ENCODE data around the gene SEPTIN8. TPM values are rescaled to one million over a fixed set of nuclear protein-coding genes. Genes with fewer than 3 reads are reported as not detected.

SEPTIN8 gene
- total and polyA plus RNA-seq, 2 donors (not counting 1 experiment from before 2014, with no cell fraction given) = 4.0 to 5.9 TPM

- Histone ChIP-seq H3K4me3 (ENCODE audit: control extremely low read depth in 1 of 5, extremely low read depth in 1 of 5, insufficient read depth in 1 of 5, low read depth in 2 of 5, low read length in 4 of 5) (peak overlapping the region in 1 of 5 experiments; percentile 50), H3K4me1 (ENCODE audit: control insufficient read depth in 2 of 2, insufficient read depth in 2 of 2, low read length in 2 of 2) (peaks cover 10 to 16% of the 10 kb centered on the region in 2 donors), H3K27me3 (replicated peaks in 1 of 4; ENCODE audit: control extremely low read depth in 1 of 4, control insufficient read depth in 3 of 4, insufficient read depth in 4 of 4, low read length in 3 of 4) (peaks cover 0 to 47% (median 26%) of the 10 kb centered on the region in 4 experiments), H3K9me3 (ENCODE audit: control extremely low read depth in 1 of 3, control insufficient read depth in 2 of 3, insufficient read depth in 1 of 3, low read length in 2 of 3) (peaks cover 0 to 5% (median 1%) of the 10 kb centered on the region in 3 donors), H3K9ac (ENCODE audit: low read length) (no peak overlapping the region), H3K79me2 (ENCODE audit: control insufficient read depth, insufficient read depth, low read length) (no peaks in the 10 kb centered on the region), H4K20me1 (ENCODE audit: control insufficient read depth, insufficient read depth, low read length, poor library complexity, severe bottlenecking) (no peaks in the 10 kb centered on the region), H3K4me2 (replicated peaks; ENCODE audit: low read depth, low read length, poor library complexity, severe bottlenecking) (no peak overlapping the region), H2AFZ (ENCODE audit: insufficient read depth, low read depth, low read length, poor library complexity, severe bottlenecking) (no peak overlapping the region), H3K27ac (ENCODE audit: low read length in 2 of 2) (no peak overlapping the region), H3K36me3 (replicated peaks in 1 of 2; ENCODE audit: control extremely low read depth in 1 of 2, control insufficient read depth in 1 of 2, extremely low read depth in 1 of 2, insufficient read depth in 2 of 2, low read length in 1 of 2) (no peaks in the 10 kb centered on the region)
- DNase-seq (peak; percentile 51), ATAC-seq (ENCODE audit: low read depth) (no peak)
- Mint-ChIP-seq H3K4me1 (peaks cover 11% of the 10 kb centered on the region), H3K9me3 (ENCODE audit: insufficient read depth) (no peaks in the 10 kb centered on the region), H3K4me3 (peak overlapping the region; percentile 53), H3K27ac (no peak overlapping the region), H3K27me3 (peaks cover 36% of the 10 kb centered on the region)
- ChIA-PET POLR2A (no interaction called here), CTCF (interaction anchor here (0.6 to 1.9 kb wide), 3 partner anchors 8 to 574 kb away, joined by 3 to 5 read pairs (median 3); no protein-coding TSS in a partner anchor)
- intact Hi-C loops (cut with micrococcal nuclease) = no loop called here
- 43% methylated on average over 10 of the region's 18 CpGs for WGBS (ENCODE audit: insufficient coverage)
- TF ChIP-seq EZH2 (IDR thresholded peaks at IDR 0.05; ENCODE audit: borderline replicate concordance, insufficient read depth, low read depth, low read length, poor library complexity, severe bottlenecking) = no peak
- TF ChIP-seq CTCF (IDR thresholded peaks at IDR 0.05) = no peak
Measured at GRCh38 chr5:132812123-132812765, 35.2 kb upstream of the SEPTIN8 start.

GRCh38 chr5:132810605-132811004 is 33.6 kb upstream of the SEPTIN8 start:
- CTCF ChIA-PET = interaction anchor here (1.9 kb wide), 2 partner anchors 10 to 14 kb away, joined by 5 to 11 read pairs; no protein-coding TSS in a partner anchor
- POLR2A ChIA-PET = no interaction called here
- 100% methylated on average over 3 of the region's 5 CpGs for WGBS (ENCODE audit: insufficient coverage)

More at GRCh38 chr5:132810605-132811004, 33.6 kb upstream of the SEPTIN8 start:
- peaks cover 11% of the 10 kb centered on the region for H3K4me1 Mint-ChIP-seq
- H3K9ac ChIP-seq (ENCODE audit: low read length) = no peak overlapping the region
- H3K27me3 ChIP-seq (replicated peaks in 1 of 4; ENCODE audit: control extremely low read depth in 1 of 4, control insufficient read depth in 3 of 4, insufficient read depth in 4 of 4, low read length in 3 of 4) = peaks cover 0 to 51% (median 26%) of the 10 kb centered on the region in 4 experiments
- no peak overlapping the region for H3K4me2 ChIP-seq (replicated peaks; ENCODE audit: low read depth, low read length, poor library complexity, severe bottlenecking)
- H2AFZ ChIP-seq (ENCODE audit: insufficient read depth, low read depth, low read length, poor library complexity, severe bottlenecking) = no peak overlapping the region
- no peaks in the 10 kb centered on the region for H3K36me3 ChIP-seq (replicated peaks in 1 of 2; ENCODE audit: control extremely low read depth in 1 of 2, control insufficient read depth in 1 of 2, extremely low read depth in 1 of 2, insufficient read depth in 2 of 2, low read length in 1 of 2)
- H3K4me3 Mint-ChIP-seq = no peak overlapping the region
- no peak overlapping the region for H3K27ac Mint-ChIP-seq
- peaks cover 0 to 5% (median 1%) of the 10 kb centered on the region in 3 donors for H3K9me3 ChIP-seq (ENCODE audit: control extremely low read depth in 1 of 3, control insufficient read depth in 2 of 3, insufficient read depth in 1 of 3, low read length in 2 of 3)
- no peaks in the 10 kb centered on the region for H3K9me3 Mint-ChIP-seq (ENCODE audit: insufficient read depth)
- peaks cover 40% of the 10 kb centered on the region for H3K27me3 Mint-ChIP-seq
- intact Hi-C loops (cut with micrococcal nuclease) = no loop called here
- DNase-seq (no peak), ATAC-seq (ENCODE audit: low read depth) (no peak)
- no peaks in the 10 kb centered on the region for H4K20me1 ChIP-seq (ENCODE audit: control insufficient read depth, insufficient read depth, low read length, poor library complexity, severe bottlenecking)
- H3K4me1 ChIP-seq (ENCODE audit: control insufficient read depth in 2 of 2, insufficient read depth in 2 of 2, low read length in 2 of 2) = peaks cover 10 to 16% of the 10 kb centered on the region in 2 donors
- H3K4me3 ChIP-seq (ENCODE audit: control extremely low read depth in 1 of 5, extremely low read depth in 1 of 5, insufficient read depth in 1 of 5, low read depth in 2 of 5, low read length in 4 of 5) = no peak overlapping the region
- H3K27ac ChIP-seq (ENCODE audit: low read length in 2 of 2) = no peak overlapping the region
- TF ChIP-seq CTCF (IDR thresholded peaks at IDR 0.05) = no peak
- no peak for TF ChIP-seq EZH2 (IDR thresholded peaks at IDR 0.05; ENCODE audit: borderline replicate concordance, insufficient read depth, low read depth, low read length, poor library complexity, severe bottlenecking)
- H3K79me2 ChIP-seq (ENCODE audit: control insufficient read depth, insufficient read depth, low read length) = no peaks in the 10 kb centered on the region
